ENCODE data around the gene HTR1D.

The HTR1D gene

GRCh38 chr1:23166854-23167253 is 50.4 kb downstream of the HTR1D start:
- H3K36me3 ChIP-seq, result no peaks in the 10 kb centered on the region
- no peaks in the 10 kb centered on the region for H3K4me1 ChIP-seq
- no peaks in the 10 kb centered on the region for H3K27me3 ChIP-seq
- H3K4me3 ChIP-seq (ENCODE audit: low read depth, low read length), result peak overlapping the region; percentile 79
- no peak for DNase-seq
- TF ChIP-seq CTCF (IDR thresholded peaks at IDR 0.05; ENCODE audit: low read depth, low read length), result no peak
- no peaks in the 10 kb centered on the region for H3K9me3 ChIP-seq

DNA sequence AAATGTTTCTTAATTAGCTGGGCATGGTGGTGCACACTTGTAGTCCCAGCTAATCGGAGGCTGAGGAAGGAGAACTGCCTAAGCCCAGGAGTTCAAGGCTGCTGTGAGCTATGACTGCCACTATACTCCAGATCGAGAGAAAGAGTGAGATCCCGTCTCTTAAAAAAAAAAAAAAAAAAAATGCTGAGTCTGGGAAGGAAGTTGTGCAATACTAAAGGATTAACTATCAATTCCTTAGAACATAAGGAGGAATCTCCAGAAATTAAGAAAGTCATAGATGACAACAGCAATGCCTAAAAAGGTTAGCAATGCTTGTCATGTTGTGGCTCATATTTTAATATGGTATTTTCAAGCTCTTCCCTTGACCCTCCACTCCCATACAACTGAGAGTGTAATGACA is 53.9 kb downstream of the HTR1D start:
- Histone ChIP-seq H3K4me3 (ENCODE audit: low read depth, low read length) (no peak overlapping the region), H3K9me3 (no peaks in the 10 kb centered on the region), H3K4me1 (no peaks in the 10 kb centered on the region), H3K36me3 (no peaks in the 10 kb centered on the region), H3K27me3 (no peaks in the 10 kb centered on the region)
- TF ChIP-seq CTCF (IDR thresholded peaks at IDR 0.05; ENCODE audit: low read depth, low read length), result no peak
- no peak for DNase-seq

DNA sequence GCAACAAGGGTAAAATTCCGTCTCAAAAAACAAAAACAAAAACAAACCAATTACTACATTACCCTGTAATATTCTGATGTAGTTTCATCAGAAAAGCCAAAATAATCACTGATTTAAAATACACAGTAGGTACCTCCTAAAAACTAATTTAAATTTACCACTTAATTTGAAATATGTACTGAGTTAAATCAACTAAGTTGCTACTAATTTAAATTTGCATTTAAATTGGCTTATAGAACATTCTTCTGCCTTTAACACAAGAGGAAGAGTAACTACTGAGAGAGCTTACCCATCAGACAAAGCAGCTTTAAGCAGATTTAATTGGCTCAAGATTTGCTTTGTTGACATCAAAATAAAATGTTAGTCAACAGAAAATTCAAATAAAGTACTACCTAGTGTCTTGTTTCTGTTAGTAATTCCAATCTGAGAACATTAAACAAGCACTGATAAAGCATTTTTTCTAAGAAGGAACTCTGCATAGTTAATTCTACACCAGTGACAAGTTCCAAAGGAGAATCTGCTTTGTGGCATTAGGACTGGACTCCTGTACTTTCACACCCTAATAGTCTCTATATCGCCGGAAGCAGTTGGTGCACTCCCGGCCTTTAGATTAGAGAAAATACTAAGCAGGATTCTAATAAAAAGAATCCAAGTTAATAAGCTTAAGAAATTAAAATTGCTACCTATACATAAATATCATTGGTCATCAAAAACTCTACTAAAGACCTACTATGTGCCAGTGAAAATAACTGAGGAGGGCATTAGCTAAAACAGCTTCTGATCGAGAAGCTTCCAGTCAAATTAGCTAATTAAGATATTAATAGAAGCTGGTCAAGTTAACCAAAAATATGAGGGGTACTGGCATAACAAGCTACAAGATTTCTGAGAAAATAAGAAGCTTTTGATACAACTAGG is 57.1 kb downstream of the HTR1D start:
- no peak for TF ChIP-seq CTCF (IDR thresholded peaks at IDR 0.05; ENCODE audit: low read depth, low read length)
- no peak for DNase-seq
- H3K27me3 ChIP-seq, result no peaks in the 10 kb centered on the region
- no peaks in the 10 kb centered on the region for H3K9me3 ChIP-seq
- H3K36me3 ChIP-seq, result no peaks in the 10 kb centered on the region
- H3K4me3 ChIP-seq (ENCODE audit: low read depth, low read length), result no peak overlapping the region
- H3K4me1 ChIP-seq, result no peaks in the 10 kb centered on the region

GRCh38 chr1:23156940-23157339 is 60.4 kb downstream of the HTR1D start:
- H3K9me3 ChIP-seq, result no peaks in the 10 kb centered on the region
- H3K27me3 ChIP-seq, result no peaks in the 10 kb centered on the region
- no peak for DNase-seq
- H3K4me3 ChIP-seq (ENCODE audit: low read depth, low read length), result no peak overlapping the region
- no peaks in the 10 kb centered on the region for H3K36me3 ChIP-seq
- TF ChIP-seq CTCF (IDR thresholded peaks at IDR 0.05; ENCODE audit: low read depth, low read length), result no peak
- no peaks in the 10 kb centered on the region for H3K4me1 ChIP-seq

- no peak for TF ChIP-seq CTCF (IDR thresholded peaks at IDR 0.05; ENCODE audit: low read depth, low read length)
- Histone ChIP-seq H3K27me3 (no peaks in the 10 kb centered on the region), H3K9me3 (no peaks in the 10 kb centered on the region), H3K4me1 (no peaks in the 10 kb centered on the region), H3K4me3 (ENCODE audit: low read depth, low read length) (no peak overlapping the region), H3K36me3 (no peaks in the 10 kb centered on the region)
- DNase-seq, result no peak
Measured at GRCh38 chr1:23152966-23153684, 64.2 kb downstream of the HTR1D start.

GRCh38 chr1:23150742-23151141 is 66.6 kb downstream of the HTR1D start:
- no peak for TF ChIP-seq CTCF (IDR thresholded peaks at IDR 0.05; ENCODE audit: low read depth, low read length)
- no peaks in the 10 kb centered on the region for H3K9me3 ChIP-seq
- H3K4me3 ChIP-seq (ENCODE audit: low read depth, low read length), result no peak overlapping the region
- H3K36me3 ChIP-seq, result no peaks in the 10 kb centered on the region
- no peak for DNase-seq
- H3K4me1 ChIP-seq, result no peaks in the 10 kb centered on the region
- no peaks in the 10 kb centered on the region for H3K27me3 ChIP-seq

All from BE2C (cell line).